Hepatocyte (in vitro differentiated cells): ENCODE data around the gene MAST4.

Experiments used
- CTCF ChIP-seq: fragments of 200-600 bp; sonication (generic); IDR thresholded peaks from 2 replicates; pipeline ENCODE4 v1.5.1; 2016; ENCODE audit warnings: antibody characterized with exemption, mild to moderate bottlenecking; ENCODE audit not compliant: poor library complexity
- EZH2phosphoT487 ChIP-seq: fragments of 200-600 bp; sonication (generic); IDR thresholded peaks from one replicate; pipeline ENCODE4 v1.6.1; 2018; ENCODE audit warnings: antibody characterized with exemption, mild to moderate bottlenecking, low read depth, moderate library complexity; ENCODE audit not compliant: unreplicated experiment, severe bottlenecking

- no peak for TF ChIP-seq EZH2phosphoT487
- no peak for TF ChIP-seq CTCF
Measured at GRCh38 chr5:67168069-67168468, 571.9 kb downstream of the MAST4 start.
